T47D (cell line): ENCODE data around the gene CNTN2.

ENCODE experiments used
- DNase-seq, 2 experiments: peaks; one replicate each; pipeline versions ENCODE4 v3.0.0 to v3.0.0-alpha.2; 2011 to 2012; ENCODE audit warnings: low read depth in 1 of 2, low spot score in 1 of 2
- JUND ChIP-seq: IDR thresholded peaks from 2 replicates; pipeline ENCODE4 v1.6.1; 2012; ENCODE audit warnings: low read depth
- in situ Hi-C: cut with HindIII; loops from 2 replicates; pipeline ENCODE4 v1.10.0; 2016; ENCODE audit warnings: low sequenced_read_pairs, low pct_unique_long_range_greater_than_20kb

The CNTN2 gene

GRCh38 chr1:205012391-205013140 lies 30.4 kb upstream of the CNTN2 start:
- no peak for TF ChIP-seq JUND
- no peak for DNase-seq
- in situ Hi-C loops, result no loop called here

GRCh38 chr1:205013683-205014367 lies 29.2 kb upstream of the CNTN2 start:
- TF ChIP-seq JUND, result no peak
- DNase-seq, result peak; percentile 69 to 70
- in situ Hi-C loops, result no loop called here

GRCh38 chr1:205014783-205015182 lies 28.2 kb upstream of the CNTN2 start:
- in situ Hi-C loops, result no loop called here
- TF ChIP-seq JUND, result no peak
- DNase-seq, result no peak

GRCh38 chr1:205015241-205015640 lies 27.8 kb upstream of the CNTN2 start:
- TF ChIP-seq JUND, result no peak
- in situ Hi-C loops, result no loop called here
- DNase-seq, result no peak

GRCh38 chr1:205016075-205016474 lies 26.9 kb upstream of the CNTN2 start:
- TF ChIP-seq JUND, result no peak
- in situ Hi-C loops, result no loop called here
- no peak for DNase-seq

- DNase-seq, result no peak
- no peak for TF ChIP-seq JUND
- in situ Hi-C loops, result no loop called here
Measured at GRCh38 chr1:205016584-205016983, 26.4 kb upstream of the CNTN2 start.

- no peak for TF ChIP-seq JUND
- in situ Hi-C loops, result no loop called here
- DNase-seq, result no peak
Measured at GRCh38 chr1:205017001-205017400, 26.0 kb upstream of the CNTN2 start.

- in situ Hi-C loops, result no loop called here
- no peak for TF ChIP-seq JUND
- DNase-seq, result no peak
Measured at GRCh38 chr1:205017766-205018165, 25.2 kb upstream of the CNTN2 start.

GRCh38 chr1:205018381-205018780 lies 24.6 kb upstream of the CNTN2 start:
- TF ChIP-seq JUND, result no peak
- in situ Hi-C loops, result no loop called here
- no peak for DNase-seq

- TF ChIP-seq JUND, result no peak
- no peak for DNase-seq
- in situ Hi-C loops, result no loop called here
Measured at GRCh38 chr1:205020466-205020865, 22.5 kb upstream of the CNTN2 start.

GRCh38 chr1:205024679-205025078 lies 18.3 kb upstream of the CNTN2 start:
- in situ Hi-C loops, result no loop called here
- TF ChIP-seq JUND, result no peak

GRCh38 chr1:205025239-205025638 lies 17.8 kb upstream of the CNTN2 start:
- in situ Hi-C loops, result no loop called here

More at GRCh38 chr1:205024679-205025078, 18.3 kb upstream of the CNTN2 start:
- no peak for DNase-seq

GRCh38 chr1:205026181-205026580 lies 16.8 kb upstream of the CNTN2 start:
- no peak for DNase-seq
- in situ Hi-C loops, result no loop called here

More at GRCh38 chr1:205025239-205025638, 17.8 kb upstream of the CNTN2 start:
- DNase-seq, result no peak
- TF ChIP-seq JUND, result no peak

More at GRCh38 chr1:205026181-205026580, 16.8 kb upstream of the CNTN2 start:
- TF ChIP-seq JUND, result no peak
